Tibial nerve (tissue), 4 donors: ENCODE measurements around the gene OGFOD1.

ENCODE experiments used
- EP300 ChIP-seq, 2 donors: sonication (generic); formaldehyde crosslinking; IDR thresholded peaks; one replicate each; pipeline ENCODE4 v1.6.1; 2017; ENCODE audit warnings: antibody characterized with exemption in 2 of 2, mild to moderate bottlenecking in 1 of 2
- POLR2A ChIP-seq, 2 donors: fragments of 450-650 bp; IDR thresholded peaks; one replicate each; pipeline ENCODE4 v1.6.1; 2017; ENCODE audit warnings: antibody characterized with exemption in 2 of 2, mild to moderate bottlenecking in 2 of 2, moderate library complexity in 2 of 2
- TF ChIP-seq, protein P1 (sequence below), 5 experiments: fragments of 200-600 bp in 3 of 5; fragments of 450-650 bp in 2 of 5; sonication (generic) in 3 of 5; IDR thresholded peaks; one replicate each; pipeline ENCODE4 v1.5.1; 2016 to 2019; ENCODE audit warnings: antibody characterized with exemption in 5 of 5, mild to moderate bottlenecking in 3 of 5, moderate library complexity in 2 of 5

DNA sequence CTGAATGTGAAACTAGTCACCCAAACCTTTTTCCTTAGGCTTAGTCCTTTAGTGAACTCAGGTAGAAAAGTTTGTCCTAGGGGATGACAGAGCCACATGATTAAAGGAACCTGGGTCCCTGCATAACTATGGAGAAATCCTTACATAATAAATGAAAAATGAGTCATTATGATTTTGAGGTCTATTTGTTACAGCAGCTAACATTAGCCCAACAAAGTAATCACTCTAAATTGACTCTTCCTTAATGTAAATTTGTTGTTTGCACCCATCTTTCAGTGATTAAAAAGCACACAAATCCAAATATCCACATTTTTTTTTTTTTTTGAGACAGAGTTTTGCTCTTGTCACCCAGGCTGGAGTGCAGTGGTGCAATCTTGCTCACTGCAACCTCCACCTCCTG, 32.0 kb downstream of the OGFOD1 start:
- TF ChIP-seq, protein P1, sequence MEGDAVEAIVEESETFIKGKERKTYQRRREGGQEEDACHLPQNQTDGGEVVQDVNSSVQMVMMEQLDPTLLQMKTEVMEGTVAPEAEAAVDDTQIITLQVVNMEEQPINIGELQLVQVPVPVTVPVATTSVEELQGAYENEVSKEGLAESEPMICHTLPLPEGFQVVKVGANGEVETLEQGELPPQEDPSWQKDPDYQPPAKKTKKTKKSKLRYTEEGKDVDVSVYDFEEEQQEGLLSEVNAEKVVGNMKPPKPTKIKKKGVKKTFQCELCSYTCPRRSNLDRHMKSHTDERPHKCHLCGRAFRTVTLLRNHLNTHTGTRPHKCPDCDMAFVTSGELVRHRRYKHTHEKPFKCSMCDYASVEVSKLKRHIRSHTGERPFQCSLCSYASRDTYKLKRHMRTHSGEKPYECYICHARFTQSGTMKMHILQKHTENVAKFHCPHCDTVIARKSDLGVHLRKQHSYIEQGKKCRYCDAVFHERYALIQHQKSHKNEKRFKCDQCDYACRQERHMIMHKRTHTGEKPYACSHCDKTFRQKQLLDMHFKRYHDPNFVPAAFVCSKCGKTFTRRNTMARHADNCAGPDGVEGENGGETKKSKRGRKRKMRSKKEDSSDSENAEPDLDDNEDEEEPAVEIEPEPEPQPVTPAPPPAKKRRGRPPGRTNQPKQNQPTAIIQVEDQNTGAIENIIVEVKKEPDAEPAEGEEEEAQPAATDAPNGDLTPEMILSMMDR (IDR thresholded peaks at IDR 0.05) = no peak
- TF ChIP-seq POLR2A (IDR thresholded peaks at IDR 0.05) (no peak), EP300 (IDR thresholded peaks at IDR 0.05) (no peak)
